HepG2 (cell line): ENCODE measurements around the gene CFI. TPM values are rescaled to one million over a fixed set of nuclear protein-coding genes. Genes with fewer than 3 reads are reported as not detected.

Experiments
- ATAC-seq: fragments of 200-7000 bp; cut with Tn5 transposase; 3 replicates; pipeline ENCODE4 v1.9.1; 2020; ENCODE audit warnings: mild to moderate bottlenecking, moderate library complexity
- BruUV-seq: library from RNA; stranded (reverse); fragments of 400-500 nt; replicated peaks from 2 replicates; lab custom pipeline; 2021; lab: Mats Ljungman, UMichigan
- CTCF ChIA-PET: fragments of 300-600 bp; formaldehyde crosslinking; extraction: SDS; loops from one replicate; lab custom pipeline; 2021; ENCODE audit warnings: low total read pairs, inconsistent platforms, low intra/inter-chr PET ratio; lab: Yijun Ruan, JAX
- POLR2A ChIA-PET: fragments of 350-600 bp; sonication (Branson Sonifier 250); formaldehyde crosslinking; loops from one replicate; lab custom pipeline; 2020; ENCODE audit warnings: antibody characterized with exemption, inconsistent platforms; lab: Yijun Ruan, JAX
- DNase-seq: peaks from one replicate; pipeline ENCODE4 v3.0.0-alpha.2; 2015; ENCODE audit warnings: low spot score
- FAIRE-seq: peaks from 3 replicates; lab custom pipeline; 2011; peaks lifted over from hg19 to GRCh38; lab: Jason Lieb, UNC
- H2AFZ ChIP-seq: one replicate; pipeline ENCODE4 v1.6.1; 2011; ENCODE audit warnings: low read length, inconsistent platforms
- H3K27ac ChIP-seq: fragments of 300-600 bp; 3 replicates; pipeline ENCODE4 v1.8.0; 2011; ENCODE audit warnings: mixed run types, mild to moderate bottlenecking, mixed read lengths, low read length, inconsistent platforms; ENCODE audit not compliant: insufficient read depth; ENCODE audit errors: extremely low read length
- H3K27me3 ChIP-seq, 2 experiments: fragments of 200-600 bp in 1 of 2; 2 replicates in 1 of 2; 3 replicates in 1 of 2; pipeline versions ENCODE4 v1.6.0 to v1.8.0; 2011; ENCODE audit warnings: low read length in 2 of 2, mild to moderate bottlenecking in 2 of 2, moderate library complexity in 2 of 2, inconsistent platforms in 1 of 2; ENCODE audit not compliant: insufficient read depth in 2 of 2, control insufficient read depth in 1 of 2
- H3K36me3 ChIP-seq, 2 experiments: fragments of 200-600 bp in 1 of 2; replicated peaks in 1 of 2; 2 replicates in 1 of 2; 3 replicates in 1 of 2; pipeline versions ENCODE4 v1.5.1 to v1.8.0; 2011; ENCODE audit warnings: low read length in 2 of 2, inconsistent platforms in 1 of 2; ENCODE audit not compliant: insufficient read depth in 2 of 2, control insufficient read depth in 1 of 2
- H3K4me1 ChIP-seq: 2 replicates; pipeline ENCODE4 v1.5.1; 2012; ENCODE audit warnings: low read length, inconsistent platforms; ENCODE audit not compliant: insufficient read depth
- H3K4me2 ChIP-seq: 2 replicates; pipeline ENCODE4 v1.6.0; 2011; ENCODE audit warnings: low read depth, low read length, inconsistent platforms
- H3K4me3 ChIP-seq, 3 experiments: fragments of 200-600 bp in 1 of 3; sonication (generic), shearing (Covaris generic) in 1 of 3; replicated peaks in 1 of 3; 2 replicates each; pipeline ENCODE4 v1.5.1; 2011 to 2016; ENCODE audit warnings: low read length in 3 of 3, inconsistent platforms in 2 of 3, low read depth in 2 of 3, mild to moderate bottlenecking in 2 of 3, control low read depth in 1 of 3, mixed read lengths in 1 of 3; ENCODE audit not compliant: insufficient read depth in 1 of 3
- H3K79me2 ChIP-seq: one replicate; pipeline ENCODE4 v1.6.1; 2011; ENCODE audit warnings: low read length, inconsistent platforms; ENCODE audit not compliant: insufficient read depth
- H3K9ac ChIP-seq: 2 replicates; pipeline ENCODE4 v1.6.0; 2011; ENCODE audit warnings: mild to moderate bottlenecking, low read depth, low read length, inconsistent platforms; ENCODE audit not compliant: insufficient read depth
- H3K9me3 ChIP-seq: 2 replicates; pipeline ENCODE4 v1.5.1; 2012; ENCODE audit warnings: mild to moderate bottlenecking, low read length
- H4K20me1 ChIP-seq: 2 replicates; pipeline ENCODE4 v1.6.0; 2011; ENCODE audit warnings: inconsistent platforms, mild to moderate bottlenecking, low read length, moderate library complexity; ENCODE audit not compliant: insufficient read depth
- ATF7-NPFF ChIP-seq: sonication (generic); formaldehyde crosslinking; IDR thresholded peaks from 2 replicates; pipeline ENCODE4 v1.8.1; 2023; ENCODE audit warnings: mild to moderate bottlenecking, low read depth, missing genetic modification reagents, moderate library complexity
- HMG20B ChIP-seq: conservative IDR thresholded peaks from 2 replicates; pipeline ENCODE4 v1.6.1; 2016; ENCODE audit warnings: missing genetic modification reagents, missing compliant biosample characterization
- MBD4 ChIP-seq: IDR thresholded peaks from 2 replicates; pipeline ENCODE4 v1.6.1; 2012; ENCODE audit warnings: low read length, inconsistent platforms, borderline replicate concordance
- NFIC ChIP-seq: IDR thresholded peaks from 2 replicates; pipeline ENCODE4 v1.6.1; 2012; ENCODE audit warnings: mild to moderate bottlenecking, low read length, inconsistent platforms
- NR2F2 ChIP-seq: IDR thresholded peaks from 2 replicates; pipeline ENCODE4 v1.6.1; 2012; ENCODE audit warnings: low read depth, inconsistent platforms, borderline replicate concordance
- ZNF251 ChIP-seq: sonication (generic); formaldehyde crosslinking; IDR thresholded peaks from 2 replicates; pipeline ENCODE4 v1.9.0; 2021; ENCODE audit warnings: mild to moderate bottlenecking, missing genetic modification reagents
- ZNF570 ChIP-seq: sonication (generic); formaldehyde crosslinking; IDR thresholded peaks from 2 replicates; pipeline ENCODE4 v1.4.0; 2020; ENCODE audit warnings: mild to moderate bottlenecking, missing genetic modification reagents, borderline replicate concordance
- ZNF674 ChIP-seq: sonication (generic); formaldehyde crosslinking; IDR thresholded peaks from 2 replicates; pipeline ENCODE4 v1.5.0; 2020; ENCODE audit warnings: low read depth, mild to moderate bottlenecking, missing genetic modification reagents
- ZNF775 ChIP-seq: sonication (generic); formaldehyde crosslinking; IDR thresholded peaks from 2 replicates; pipeline ENCODE4 v1.4.0; 2020; ENCODE audit warnings: missing genetic modification reagents, mild to moderate bottlenecking, moderate library complexity, borderline replicate concordance
- WGBS: methylation state at CpG from one replicate; pipeline ENCODE4 v1.1.6; 2017; ENCODE audit warnings: low lambda C conversion rate; 5-methylcytosine and 5-hydroxymethylcytosine counted together
- in situ Hi-C: cut with HindIII; loops from 2 replicates; pipeline ENCODE4 v1.10.0; 2017; ENCODE audit warnings: low pct_unique_long_range_greater_than_20kb; ENCODE audit not compliant: extremely low pct_ligation_motif_present
- intact Hi-C: fragments of 100-400 bp; cut with micrococcal nuclease; formaldehyde crosslinking; loops from one replicate; pipeline ENCODE4 v1.10.0; 2022; ENCODE audit not compliant: unreplicated experiment
- polyA plus RNA-seq, 8 experiments: library from polyadenylated mRNA; depleted of rRNA in 3 of 8; stranded (reverse) in 7 of 8; unstranded in 1 of 8; fragments of >200 nt; fragmentation: Illumina TruSeq in 4 of 8; extraction: Trizol in 4 of 8; gene quantifications; 2 replicates each; pipeline versions ENCODE4 v1.2.1 to v1.2.3, GENCODE V29; 2011 to 2016; ENCODE audit warnings: low read depth in 4 of 8, missing spikeins in 1 of 8, mixed read lengths in 1 of 8; ENCODE audit not compliant: insufficient read depth in 1 of 8
- total RNA-seq, 5 experiments: library from RNA; depleted of rRNA; stranded (reverse); fragments of >200 nt; fragmentation: Illumina TruSeq; extraction: Trizol; gene quantifications; 2 replicates each; pipeline ENCODE4 v1.2.3, GENCODE V29; 2016; ENCODE audit warnings: low read depth in 1 of 5
- TF ChIP-seq, protein P1 (sequence below): IDR thresholded peaks from 2 replicates; pipeline ENCODE4 v1.6.1; 2016; ENCODE audit warnings: missing genetic modification reagents, missing compliant biosample characterization
- TF ChIP-seq, protein P2 (sequence below): sonication (generic); formaldehyde crosslinking; conservative IDR thresholded peaks from 2 replicates; pipeline ENCODE4 v1.4.0; 2020; ENCODE audit warnings: missing genetic modification reagents
- TF ChIP-seq, protein P3 (sequence below): sonication (generic); formaldehyde crosslinking; IDR thresholded peaks from 2 replicates; pipeline ENCODE4 v1.5.1; 2020; ENCODE audit warnings: mild to moderate bottlenecking, missing genetic modification reagents
- TF ChIP-seq, protein P4 (sequence below): sonication (generic); formaldehyde crosslinking; IDR thresholded peaks from 2 replicates; pipeline ENCODE4 v1.9.0; 2021; ENCODE audit warnings: missing genetic modification reagents, borderline replicate concordance
- TF ChIP-seq, protein P5 (sequence below): IDR thresholded peaks from 2 replicates; pipeline ENCODE4 v1.6.1; 2016

CFI gene
- total and polyA plus RNA-seq, 2 of the 13 experiments (the other 11 are each of a cell fraction or from before 2014, with no cell fraction given), result 284 to 337 TPM

DNA sequence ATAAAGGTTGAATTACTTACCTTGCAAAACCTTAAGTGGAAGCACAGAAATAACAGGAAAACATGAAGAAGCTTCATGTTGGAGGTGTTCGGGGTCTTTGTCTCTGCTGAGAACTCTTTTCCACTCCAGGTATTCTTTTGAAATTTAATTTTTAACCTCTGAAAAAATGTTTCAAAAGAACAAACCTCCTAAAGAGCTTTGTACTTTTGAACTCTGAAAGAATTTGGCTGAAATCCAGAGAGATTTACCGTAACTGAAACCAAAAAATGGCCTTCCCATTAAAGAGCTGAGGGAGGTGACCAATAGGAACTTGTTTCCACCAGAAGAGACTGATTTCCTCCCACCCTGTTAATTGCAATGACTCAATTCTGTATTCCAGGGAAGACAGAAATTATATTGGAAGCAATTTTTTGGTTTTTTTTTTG, at the start of gene CFI (continued):
- TF ChIP-seq, protein P1, sequence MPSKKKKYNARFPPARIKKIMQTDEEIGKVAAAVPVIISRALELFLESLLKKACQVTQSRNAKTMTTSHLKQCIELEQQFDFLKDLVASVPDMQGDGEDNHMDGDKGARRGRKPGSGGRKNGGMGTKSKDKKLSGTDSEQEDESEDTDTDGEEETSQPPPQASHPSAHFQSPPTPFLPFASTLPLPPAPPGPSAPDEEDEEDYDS, result peak; percentile 52; the same call in 1 of the 2 replicates
- TF ChIP-seq NFIC, result peak; percentile 91

- no peak for FAIRE-seq
- Histone ChIP-seq H3K4me3 (no peak overlapping the region), H3K36me3 (no peaks in the 10 kb centered on the region), H3K79me2 (no peaks in the 10 kb centered on the region), H3K4me2 (no peak overlapping the region), H2AFZ (no peak overlapping the region), H3K9me3 (no peaks in the 10 kb centered on the region), H3K4me1 (no peaks in the 10 kb centered on the region), H3K27ac (no peak overlapping the region), H3K27me3 (peaks cover 0 to 5% of the 10 kb centered on the region in 2 experiments; a peak in 1 of 5 replicates), H3K9ac (no peak overlapping the region), H4K20me1 (no peaks in the 10 kb centered on the region)
- BruUV-seq, result no TSS peak
- ChIA-PET CTCF (no interaction called here), POLR2A (no interaction called here)
- intact Hi-C loops (no loop called here), in situ Hi-C loops (no loop called here)
- DNase-seq, result no peak
- ATAC-seq, result no peak
- 45% methylated on average over 5 of the region's 5 CpGs for WGBS
- TF ChIP-seq ZNF775 (CRISPR knock-in tag) (no peak), NR2F2 (no peak), ATF7-NPFF (CRISPR knock-in tag) (no peak), ZNF251 (CRISPR knock-in tag) (no peak), MBD4 (no peak), ZNF674 (CRISPR knock-in tag) (no peak), ZNF570 (CRISPR knock-in tag) (no peak), HMG20B (CRISPR knock-in tag) (no peak)
- TF ChIP-seq, protein P2, sequence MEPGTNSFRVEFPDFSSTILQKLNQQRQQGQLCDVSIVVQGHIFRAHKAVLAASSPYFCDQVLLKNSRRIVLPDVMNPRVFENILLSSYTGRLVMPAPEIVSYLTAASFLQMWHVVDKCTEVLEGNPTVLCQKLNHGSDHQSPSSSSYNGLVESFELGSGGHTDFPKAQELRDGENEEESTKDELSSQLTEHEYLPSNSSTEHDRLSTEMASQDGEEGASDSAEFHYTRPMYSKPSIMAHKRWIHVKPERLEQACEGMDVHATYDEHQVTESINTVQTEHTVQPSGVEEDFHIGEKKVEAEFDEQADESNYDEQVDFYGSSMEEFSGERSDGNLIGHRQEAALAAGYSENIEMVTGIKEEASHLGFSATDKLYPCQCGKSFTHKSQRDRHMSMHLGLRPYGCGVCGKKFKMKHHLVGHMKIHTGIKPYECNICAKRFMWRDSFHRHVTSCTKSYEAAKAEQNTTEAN (CRISPR knock-in tag), result no peak
- TF ChIP-seq, protein P3, sequence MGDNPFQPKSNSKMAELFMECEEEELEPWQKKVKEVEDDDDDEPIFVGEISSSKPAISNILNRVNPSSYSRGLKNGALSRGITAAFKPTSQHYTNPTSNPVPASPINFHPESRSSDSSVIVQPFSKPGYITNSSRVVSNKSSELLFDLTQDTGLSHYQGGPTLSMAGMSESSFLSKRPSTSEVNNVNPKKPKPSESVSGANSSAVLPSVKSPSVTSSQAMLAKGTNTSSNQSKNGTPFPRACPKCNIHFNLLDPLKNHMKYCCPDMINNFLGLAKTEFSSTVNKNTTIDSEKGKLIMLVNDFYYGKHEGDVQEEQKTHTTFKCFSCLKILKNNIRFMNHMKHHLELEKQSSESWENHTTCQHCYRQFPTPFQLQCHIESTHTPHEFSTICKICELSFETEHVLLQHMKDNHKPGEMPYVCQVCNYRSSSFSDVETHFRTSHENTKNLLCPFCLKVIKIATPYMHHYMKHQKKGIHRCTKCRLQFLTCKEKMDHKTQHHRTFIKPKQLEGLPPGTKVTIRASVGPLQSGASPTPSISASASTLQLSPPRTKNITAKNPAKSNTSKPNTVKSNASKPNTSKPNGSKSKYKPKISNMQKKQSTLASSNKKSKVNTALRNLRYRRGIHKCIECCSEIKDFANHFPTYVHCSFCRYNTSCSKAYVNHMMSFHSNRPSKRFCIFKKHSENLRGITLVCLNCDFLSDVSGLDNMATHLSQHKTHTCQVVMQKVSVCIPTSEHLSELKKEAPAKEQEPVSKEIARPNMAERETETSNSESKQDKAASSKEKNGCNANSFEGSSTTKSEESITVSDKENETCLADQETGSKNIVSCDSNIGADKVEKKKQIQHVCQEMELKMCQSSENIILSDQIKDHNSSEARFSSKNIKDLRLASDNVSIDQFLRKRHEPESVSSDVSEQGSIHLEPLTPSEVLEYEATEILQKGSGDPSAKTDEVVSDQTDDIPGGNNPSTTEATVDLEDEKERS (CRISPR knock-in tag), result no peak
- TF ChIP-seq, protein P4, sequence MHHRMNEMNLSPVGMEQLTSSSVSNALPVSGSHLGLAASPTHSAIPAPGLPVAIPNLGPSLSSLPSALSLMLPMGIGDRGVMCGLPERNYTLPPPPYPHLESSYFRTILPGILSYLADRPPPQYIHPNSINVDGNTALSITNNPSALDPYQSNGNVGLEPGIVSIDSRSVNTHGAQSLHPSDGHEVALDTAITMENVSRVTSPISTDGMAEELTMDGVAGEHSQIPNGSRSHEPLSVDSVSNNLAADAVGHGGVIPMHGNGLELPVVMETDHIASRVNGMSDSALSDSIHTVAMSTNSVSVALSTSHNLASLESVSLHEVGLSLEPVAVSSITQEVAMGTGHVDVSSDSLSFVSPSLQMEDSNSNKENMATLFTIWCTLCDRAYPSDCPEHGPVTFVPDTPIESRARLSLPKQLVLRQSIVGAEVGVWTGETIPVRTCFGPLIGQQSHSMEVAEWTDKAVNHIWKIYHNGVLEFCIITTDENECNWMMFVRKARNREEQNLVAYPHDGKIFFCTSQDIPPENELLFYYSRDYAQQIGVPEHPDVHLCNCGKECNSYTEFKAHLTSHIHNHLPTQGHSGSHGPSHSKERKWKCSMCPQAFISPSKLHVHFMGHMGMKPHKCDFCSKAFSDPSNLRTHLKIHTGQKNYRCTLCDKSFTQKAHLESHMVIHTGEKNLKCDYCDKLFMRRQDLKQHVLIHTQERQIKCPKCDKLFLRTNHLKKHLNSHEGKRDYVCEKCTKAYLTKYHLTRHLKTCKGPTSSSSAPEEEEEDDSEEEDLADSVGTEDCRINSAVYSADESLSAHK (CRISPR knock-in tag), result no peak
- TF ChIP-seq, protein P5, sequence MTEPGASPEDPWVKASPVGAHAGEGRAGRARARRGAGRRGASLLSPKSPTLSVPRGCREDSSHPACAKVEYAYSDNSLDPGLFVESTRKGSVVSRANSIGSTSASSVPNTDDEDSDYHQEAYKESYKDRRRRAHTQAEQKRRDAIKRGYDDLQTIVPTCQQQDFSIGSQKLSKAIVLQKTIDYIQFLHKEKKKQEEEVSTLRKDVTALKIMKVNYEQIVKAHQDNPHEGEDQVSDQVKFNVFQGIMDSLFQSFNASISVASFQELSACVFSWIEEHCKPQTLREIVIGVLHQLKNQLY, result no peak
Observed at GRCh38 chr4:109850601-109851000, 48.8 kb upstream of the CFI start.
